ENCODE measurements around the gene TTLL8. TPM values are rescaled to one million over a fixed set of nuclear protein-coding genes. Genes with fewer than 3 reads are reported as not detected.

The TTLL8 gene
- total RNA-seq, 1 donor from 2014 or later: not detected

GRCh38 chr22:50011447-50012210 lies 46.5 kb downstream of the TTLL8 start:
- TF ChIP-seq, protein P1, sequence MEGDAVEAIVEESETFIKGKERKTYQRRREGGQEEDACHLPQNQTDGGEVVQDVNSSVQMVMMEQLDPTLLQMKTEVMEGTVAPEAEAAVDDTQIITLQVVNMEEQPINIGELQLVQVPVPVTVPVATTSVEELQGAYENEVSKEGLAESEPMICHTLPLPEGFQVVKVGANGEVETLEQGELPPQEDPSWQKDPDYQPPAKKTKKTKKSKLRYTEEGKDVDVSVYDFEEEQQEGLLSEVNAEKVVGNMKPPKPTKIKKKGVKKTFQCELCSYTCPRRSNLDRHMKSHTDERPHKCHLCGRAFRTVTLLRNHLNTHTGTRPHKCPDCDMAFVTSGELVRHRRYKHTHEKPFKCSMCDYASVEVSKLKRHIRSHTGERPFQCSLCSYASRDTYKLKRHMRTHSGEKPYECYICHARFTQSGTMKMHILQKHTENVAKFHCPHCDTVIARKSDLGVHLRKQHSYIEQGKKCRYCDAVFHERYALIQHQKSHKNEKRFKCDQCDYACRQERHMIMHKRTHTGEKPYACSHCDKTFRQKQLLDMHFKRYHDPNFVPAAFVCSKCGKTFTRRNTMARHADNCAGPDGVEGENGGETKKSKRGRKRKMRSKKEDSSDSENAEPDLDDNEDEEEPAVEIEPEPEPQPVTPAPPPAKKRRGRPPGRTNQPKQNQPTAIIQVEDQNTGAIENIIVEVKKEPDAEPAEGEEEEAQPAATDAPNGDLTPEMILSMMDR (conservative IDR thresholded peaks at IDR 0.05): no peak
- Mint-ChIP-seq H3K4me3 (no peak overlapping the region), H3K36me3 (ENCODE audit: low read depth) (no peaks in the 10 kb centered on the region), H3K4me1 (no peaks in the 10 kb centered on the region), H3K27me3 (ENCODE audit: low read depth) (peaks cover 39% of the 10 kb centered on the region), H3K9me3 (no peaks in the 10 kb centered on the region), H3K27ac (ENCODE audit: unreplicated experiment) (no peak overlapping the region)
- DNase-seq (ENCODE audit: low read depth, low spot score): no peak

DNA sequence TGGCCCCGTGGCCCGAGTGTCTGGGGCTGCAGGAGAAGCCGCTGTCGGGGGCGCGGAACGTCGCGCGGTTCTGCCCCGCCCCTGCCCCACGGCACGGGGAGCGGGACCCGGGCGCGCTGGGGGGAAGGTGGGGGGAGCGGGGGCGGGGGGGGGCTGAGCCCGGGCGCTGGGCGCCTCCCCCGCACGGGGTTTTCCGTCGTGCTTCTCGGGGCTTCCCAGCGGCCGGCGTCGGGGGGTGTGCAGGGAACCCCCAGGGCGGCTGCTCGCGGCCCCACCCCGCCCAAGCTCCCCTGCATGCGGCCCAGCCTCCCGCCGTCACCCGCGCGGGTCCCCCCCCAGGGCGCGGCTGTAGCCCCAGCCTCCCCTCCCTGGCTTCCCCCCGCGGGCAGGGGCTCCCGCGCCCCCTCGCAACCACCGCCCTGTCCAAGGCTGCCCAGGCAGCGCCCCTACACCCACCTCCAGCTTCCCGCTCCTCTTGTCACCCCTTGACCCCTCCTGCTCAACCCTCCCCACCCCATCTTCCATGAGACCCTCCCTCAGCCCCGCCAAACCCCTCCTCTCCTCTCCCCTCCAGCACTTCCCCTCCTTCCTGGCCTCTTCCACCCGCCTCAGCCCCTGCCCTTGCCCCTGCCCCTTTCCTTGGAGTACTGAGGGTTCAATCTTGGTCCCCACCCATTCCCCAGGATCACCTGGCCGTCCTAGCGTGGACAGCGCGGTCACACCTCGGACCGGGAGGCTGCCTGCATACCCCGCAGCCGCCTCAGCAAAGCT lies 47.2 kb downstream of the TTLL8 start:
- Mint-ChIP-seq H3K27me3 (ENCODE audit: low read depth) (peaks cover 37% of the 10 kb centered on the region), H3K9me3 (no peaks in the 10 kb centered on the region), H3K27ac (ENCODE audit: unreplicated experiment) (no peak overlapping the region), H3K36me3 (ENCODE audit: low read depth) (no peaks in the 10 kb centered on the region), H3K4me3 (no peak overlapping the region), H3K4me1 (no peaks in the 10 kb centered on the region)
- no peak for DNase-seq (ENCODE audit: low read depth, low spot score)
- TF ChIP-seq, protein P1 (conservative IDR thresholded peaks at IDR 0.05): no peak

- Mint-ChIP-seq H3K27me3 (ENCODE audit: low read depth) (peaks cover 36% of the 10 kb centered on the region), H3K4me3 (no peak overlapping the region), H3K9me3 (no peaks in the 10 kb centered on the region), H3K27ac (ENCODE audit: unreplicated experiment) (no peak overlapping the region), H3K36me3 (ENCODE audit: low read depth) (no peaks in the 10 kb centered on the region), H3K4me1 (no peaks in the 10 kb centered on the region)
- TF ChIP-seq, protein P1 (conservative IDR thresholded peaks at IDR 0.05): no peak
- DNase-seq (ENCODE audit: low read depth, low spot score): no peak
These were observed 48.1 kb downstream of the TTLL8 start for GRCh38 chr22:50009765-50010675.

GRCh38 chr22:50009251-50009650 lies 48.8 kb downstream of the TTLL8 start:
- Mint-ChIP-seq H3K9me3 (no peaks in the 10 kb centered on the region), H3K4me1 (no peaks in the 10 kb centered on the region), H3K4me3 (no peak overlapping the region), H3K27me3 (ENCODE audit: low read depth) (peaks cover 38% of the 10 kb centered on the region), H3K27ac (ENCODE audit: unreplicated experiment) (no peak overlapping the region), H3K36me3 (ENCODE audit: low read depth) (no peaks in the 10 kb centered on the region)
- TF ChIP-seq, protein P1 (conservative IDR thresholded peaks at IDR 0.05): no peak
- DNase-seq (ENCODE audit: low read depth, low spot score): no peak

Data from neural crest cell (in vitro differentiated cells).